IPS-15b (cell line): ENCODE results near the gene PEX7.

ENCODE experiments used
- H3K27me3 ChIP-seq: one replicate; pipeline ENCODE4 v1.6.1; 2013; ENCODE audit warnings: low read length; ENCODE audit not compliant: control insufficient read depth, insufficient read depth
- H3K36me3 ChIP-seq: one replicate; pipeline ENCODE4 v1.6.1; 2013; ENCODE audit warnings: low read length; ENCODE audit not compliant: control insufficient read depth, insufficient read depth
- H3K4me1 ChIP-seq: one replicate; pipeline ENCODE4 v1.6.1; 2013; ENCODE audit warnings: mild to moderate bottlenecking, low read length; ENCODE audit not compliant: control insufficient read depth, insufficient read depth
- H3K4me3 ChIP-seq: one replicate; pipeline ENCODE4 v1.5.1; 2013; ENCODE audit warnings: low read depth, low read length
- H3K9ac ChIP-seq: one replicate; pipeline ENCODE4 v1.6.1; 2013; ENCODE audit warnings: low read depth, mild to moderate bottlenecking, low read length
- H3K9me3 ChIP-seq: one replicate; pipeline ENCODE4 v1.6.1; 2013; ENCODE audit warnings: mild to moderate bottlenecking, low read length; ENCODE audit not compliant: control insufficient read depth, insufficient read depth

PEX7 gene

DNA sequence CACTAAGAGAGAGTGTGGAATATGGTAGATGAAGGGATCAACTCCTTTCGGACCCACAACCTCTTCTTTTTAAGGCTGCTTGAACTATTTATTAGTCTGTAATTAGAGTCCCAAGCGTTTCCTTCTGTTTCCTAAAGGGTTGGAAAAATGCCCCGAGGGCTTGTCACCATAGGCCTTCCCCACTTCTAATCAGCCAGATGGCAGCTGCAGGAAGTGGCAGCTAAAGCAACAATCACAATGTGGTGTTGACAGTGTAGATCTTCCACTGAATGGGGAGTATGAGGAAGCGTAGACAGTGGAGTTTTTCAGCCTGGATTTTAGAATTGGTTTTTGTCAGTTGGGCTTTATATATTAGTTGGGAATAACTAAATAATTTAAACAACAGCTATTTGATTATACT, 140.3 kb downstream of the PEX7 start:
- Histone ChIP-seq H3K36me3 (no peaks in the 10 kb centered on the region), H3K9me3 (no peaks in the 10 kb centered on the region), H3K27me3 (no peaks in the 10 kb centered on the region), H3K4me1 (peaks cover 20% of the 10 kb centered on the region), H3K9ac (no peak overlapping the region), H3K4me3 (no peak overlapping the region)

DNA sequence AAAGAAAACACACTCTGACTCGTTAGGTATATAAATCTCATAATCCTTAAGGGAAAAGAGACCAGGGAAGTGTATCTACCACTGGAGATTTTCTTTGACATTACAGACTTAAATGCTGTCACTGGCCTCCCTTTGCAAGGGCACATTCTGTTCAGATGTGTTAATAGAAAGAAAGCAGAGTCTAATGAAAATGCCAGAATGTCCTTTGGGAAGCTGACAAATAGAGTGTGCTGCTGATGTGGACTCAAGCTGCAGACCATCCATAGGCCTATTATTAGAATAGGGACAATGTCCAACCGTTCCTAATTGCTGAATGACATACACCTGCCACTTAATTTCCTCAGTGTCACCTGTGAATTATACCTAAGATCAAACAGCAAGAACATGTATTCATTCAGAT, 140.9 kb downstream of the PEX7 start:
- Histone ChIP-seq H3K9me3 (no peaks in the 10 kb centered on the region), H3K9ac (no peak overlapping the region), H3K4me1 (peaks cover 16% of the 10 kb centered on the region), H3K36me3 (no peaks in the 10 kb centered on the region), H3K4me3 (no peak overlapping the region), H3K27me3 (no peaks in the 10 kb centered on the region)
